ENCODE data around the gene MFAP3L. TPM values are rescaled to one million over a fixed set of nuclear protein-coding genes. Genes with fewer than 3 reads are reported as not detected.

Gene MFAP3L
- total RNA-seq, 4 donors from 2014 or later: 5.5 to 9.3 (median 8.3) TPM

DNA sequence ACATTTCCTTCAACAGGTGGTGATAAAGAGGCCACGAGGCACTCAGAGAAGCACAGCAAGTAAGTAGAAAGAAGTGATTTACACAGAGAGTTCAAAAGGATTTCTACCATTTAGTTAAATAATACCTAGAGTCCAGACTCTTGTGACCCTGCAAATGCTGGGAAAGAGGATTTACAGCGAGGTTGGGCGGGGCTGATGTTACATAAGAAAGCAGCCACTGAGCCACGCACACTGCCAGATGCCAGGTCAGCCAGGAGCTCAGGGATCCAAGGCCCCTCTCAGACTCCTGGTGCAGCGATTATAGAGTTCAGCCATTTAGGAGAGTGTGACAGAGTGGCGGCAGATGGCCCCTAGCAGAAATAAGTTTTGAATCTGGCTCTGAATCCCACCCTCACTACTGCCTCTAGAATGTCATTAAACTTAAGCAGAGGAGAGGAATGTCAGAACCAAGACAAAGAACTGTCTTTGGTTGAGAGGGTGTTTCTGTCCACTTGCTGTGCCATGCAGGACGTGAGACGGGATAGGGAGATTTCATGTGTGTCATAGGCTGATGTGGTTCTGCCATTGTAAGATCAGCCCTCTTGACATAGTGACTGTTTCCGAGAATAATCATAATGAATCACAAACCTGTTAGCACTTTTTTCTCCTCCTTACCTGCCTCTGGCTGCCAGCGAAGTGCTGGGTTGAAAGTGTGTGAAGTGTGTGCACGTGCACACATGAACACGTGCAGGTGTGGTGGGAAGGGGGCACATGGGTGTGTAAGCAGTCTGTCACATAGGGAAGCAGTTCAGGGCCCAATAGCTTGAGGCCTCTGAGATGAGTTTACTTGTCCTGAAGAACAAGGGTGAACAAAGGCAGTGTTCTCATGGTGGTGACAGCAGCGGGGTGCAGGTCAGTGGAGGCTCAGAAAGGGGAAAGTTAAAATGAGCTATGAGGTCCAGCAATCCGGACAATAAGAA lies 50.1 kb downstream of the MFAP3L start:
- TF ChIP-seq, protein P1, sequence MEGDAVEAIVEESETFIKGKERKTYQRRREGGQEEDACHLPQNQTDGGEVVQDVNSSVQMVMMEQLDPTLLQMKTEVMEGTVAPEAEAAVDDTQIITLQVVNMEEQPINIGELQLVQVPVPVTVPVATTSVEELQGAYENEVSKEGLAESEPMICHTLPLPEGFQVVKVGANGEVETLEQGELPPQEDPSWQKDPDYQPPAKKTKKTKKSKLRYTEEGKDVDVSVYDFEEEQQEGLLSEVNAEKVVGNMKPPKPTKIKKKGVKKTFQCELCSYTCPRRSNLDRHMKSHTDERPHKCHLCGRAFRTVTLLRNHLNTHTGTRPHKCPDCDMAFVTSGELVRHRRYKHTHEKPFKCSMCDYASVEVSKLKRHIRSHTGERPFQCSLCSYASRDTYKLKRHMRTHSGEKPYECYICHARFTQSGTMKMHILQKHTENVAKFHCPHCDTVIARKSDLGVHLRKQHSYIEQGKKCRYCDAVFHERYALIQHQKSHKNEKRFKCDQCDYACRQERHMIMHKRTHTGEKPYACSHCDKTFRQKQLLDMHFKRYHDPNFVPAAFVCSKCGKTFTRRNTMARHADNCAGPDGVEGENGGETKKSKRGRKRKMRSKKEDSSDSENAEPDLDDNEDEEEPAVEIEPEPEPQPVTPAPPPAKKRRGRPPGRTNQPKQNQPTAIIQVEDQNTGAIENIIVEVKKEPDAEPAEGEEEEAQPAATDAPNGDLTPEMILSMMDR (IDR thresholded peaks at IDR 0.05): no peak
- TF ChIP-seq EP300 (IDR thresholded peaks at IDR 0.05) (no peak), POLR2A (IDR thresholded peaks at IDR 0.05) (no peak)
- H3K36me3 ChIP-seq: no peaks in the 10 kb centered on the region
- 68 to 83% methylated on average over 3 to 12 of the region's 14 CpGs for WGBS, 2 donors (ENCODE audit: low coverage in 1 of 2)

DNA sequence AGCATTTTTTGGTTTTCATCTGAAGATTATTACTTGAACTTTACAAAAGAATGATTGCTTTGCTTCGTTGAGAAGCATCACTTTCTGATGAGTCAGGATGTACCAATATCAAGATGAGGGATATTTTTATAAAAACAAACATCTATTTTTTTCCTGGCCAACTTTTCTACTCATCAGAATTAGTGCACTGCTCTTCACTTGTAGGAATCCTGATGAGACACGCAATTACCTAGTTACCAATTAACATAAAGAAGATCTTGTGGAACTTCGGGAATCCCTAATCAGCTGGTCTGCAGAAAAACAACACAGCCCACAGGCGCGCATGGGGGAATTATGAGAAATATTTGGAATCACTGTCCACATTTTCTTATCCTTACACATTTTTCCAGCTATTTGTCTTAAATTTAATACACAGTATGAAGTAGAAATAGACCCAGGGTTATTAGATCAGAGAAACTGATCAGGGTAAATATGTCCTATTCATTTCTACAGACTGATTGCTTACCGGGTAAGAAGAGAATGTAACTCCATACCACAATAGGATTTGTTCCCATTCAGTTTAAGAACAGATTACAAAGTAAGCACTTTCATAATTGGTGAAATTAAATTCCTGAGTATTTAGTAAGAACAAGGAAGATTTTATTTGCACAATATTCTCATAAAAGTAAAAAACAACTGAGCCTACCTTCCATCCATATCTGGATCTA lies 50.9 kb downstream of the MFAP3L start:
- H3K36me3 ChIP-seq: no peaks in the 10 kb centered on the region
- no peak overlapping the region for H3K27ac ChIP-seq
- H3K27me3 ChIP-seq: peaks cover 12% of the 10 kb centered on the region
- ATAC-seq: no peak
- TF ChIP-seq, protein P1 (IDR thresholded peaks at IDR 0.05): no peak
- TF ChIP-seq EP300 (IDR thresholded peaks at IDR 0.05) (no peak), POLR2A (IDR thresholded peaks at IDR 0.05) (no peak), POLR2AphosphoS5 (IDR thresholded peaks at IDR 0.05) (no peak)
- no peaks in the 10 kb centered on the region for H3K9me3 ChIP-seq
- no peaks in the 10 kb centered on the region for H3K4me1 ChIP-seq
- 74 to 82% methylated on average over 6 of the region's 6 CpGs for WGBS, 2 donors (ENCODE audit: low coverage in 1 of 2)
- H3K4me3 ChIP-seq: no peak overlapping the region

More for the DNA sequence above, 50.1 kb downstream of the MFAP3L start:
- no peaks in the 10 kb centered on the region for H3K4me1 ChIP-seq
- H3K27ac ChIP-seq: no peak overlapping the region
- peaks cover 20% of the 10 kb centered on the region for H3K27me3 ChIP-seq
- no peak for ATAC-seq
- H3K4me3 ChIP-seq: no peak overlapping the region
- H3K9me3 ChIP-seq: no peaks in the 10 kb centered on the region

DNA sequence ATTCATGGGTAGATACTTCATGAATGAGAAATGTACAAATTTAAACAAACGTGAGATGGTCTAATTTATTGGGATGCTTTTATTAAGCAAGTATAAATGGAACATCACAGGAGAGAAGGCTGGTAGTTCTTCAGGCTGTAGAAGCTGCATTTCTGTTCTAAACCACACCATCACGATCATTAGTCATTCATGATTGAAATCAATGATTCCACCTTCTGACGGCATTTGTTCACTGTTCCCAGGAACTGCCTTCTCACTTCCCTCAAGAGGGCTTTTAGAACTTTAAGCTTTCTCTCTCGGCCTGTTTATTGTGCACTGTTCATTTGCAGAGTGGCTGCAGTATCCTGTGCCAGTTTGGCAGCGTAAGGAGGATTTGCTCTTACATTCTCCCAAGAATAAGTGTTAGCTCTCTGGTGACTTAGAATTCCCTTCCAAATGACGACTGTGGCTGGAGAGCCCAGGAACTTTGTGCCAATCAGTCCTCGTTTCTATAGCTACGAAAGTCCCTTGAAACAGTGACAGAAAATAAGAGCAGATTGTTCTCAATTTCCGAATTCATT lies 54.7 kb downstream of the MFAP3L start:
- H3K9me3 ChIP-seq: no peaks in the 10 kb centered on the region
- H3K4me1 ChIP-seq: no peaks in the 10 kb centered on the region
- H3K27me3 ChIP-seq: peaks cover 10% of the 10 kb centered on the region
- TF ChIP-seq POLR2A (IDR thresholded peaks at IDR 0.05): no peak
- no peak for TF ChIP-seq POLR2AphosphoS5 (IDR thresholded peaks at IDR 0.05)
- no peak for TF ChIP-seq EP300 (IDR thresholded peaks at IDR 0.05)
- TF ChIP-seq, protein P1 (IDR thresholded peaks at IDR 0.05): no peak
- WGBS, 2 donors (ENCODE audit: low coverage in 1 of 2): 64 to 67% methylated on average over 9 of the region's 9 CpGs
- H3K27ac ChIP-seq: no peak overlapping the region
- no peaks in the 10 kb centered on the region for H3K36me3 ChIP-seq
- no peak overlapping the region for H3K4me3 ChIP-seq
- no peak for ATAC-seq

DNA sequence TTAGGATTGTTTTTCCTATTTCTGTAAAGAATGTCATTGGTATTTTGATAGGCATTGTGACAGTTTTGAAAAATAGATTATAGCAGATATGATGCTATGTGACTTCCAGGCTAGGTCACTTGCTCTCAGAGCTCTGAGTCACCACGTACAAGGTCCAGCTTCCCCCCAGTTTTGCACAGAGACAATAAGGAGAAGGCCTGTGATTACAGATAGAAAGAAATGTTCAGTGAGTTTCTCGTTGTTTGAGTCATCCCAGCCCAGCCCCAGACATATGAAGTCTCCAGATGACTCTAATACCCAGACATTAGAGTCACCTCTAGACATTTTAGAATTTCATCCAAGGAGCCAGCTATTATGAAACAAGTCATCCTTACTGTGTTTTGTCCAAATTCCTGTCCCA lies 57.2 kb downstream of the MFAP3L start:
- 63 to 90% methylated on average over 2 of the region's 2 CpGs for WGBS, 2 donors (ENCODE audit: low coverage in 1 of 2)
- no peak for ATAC-seq
- Histone ChIP-seq H3K27ac (no peak overlapping the region), H3K4me3 (no peak overlapping the region), H3K9me3 (no peaks in the 10 kb centered on the region), H3K27me3 (peaks cover 8% of the 10 kb centered on the region), H3K4me1 (no peaks in the 10 kb centered on the region), H3K36me3 (no peaks in the 10 kb centered on the region)
- TF ChIP-seq POLR2A (IDR thresholded peaks at IDR 0.05) (no peak), POLR2AphosphoS5 (IDR thresholded peaks at IDR 0.05) (no peak), EP300 (IDR thresholded peaks at IDR 0.05) (no peak)
- TF ChIP-seq, protein P1 (IDR thresholded peaks at IDR 0.05): no peak
